CD4-positive, alpha-beta T cell treated with Interleukin-4 for 1 hour (primary cell): Measurements from ENCODE around the gene HERC4.
A peak's percentile ranks its signal among the peaks of the same experiment; 100 is the strongest.
"Not testable (repeated sequence)": the region's sequence is repeated elsewhere in the genome, so short reads cannot be mapped to it uniquely, and the experiment has no call there.

Experiments
- DNase-seq, 2 donors: peaks; one replicate each; pipeline ENCODE4 v3.0.0-alpha.2; 2020 to 2022

Gene HERC4

GRCh38 chr10:68043030-68043429 is 32.1 kb downstream of the HERC4 start:
- no peak for DNase-seq

- no peak for DNase-seq
Observed at GRCh38 chr10:68032113-68032512, 43.0 kb downstream of the HERC4 start.

- no peak for DNase-seq
Observed at GRCh38 chr10:68027429-68027828, 47.7 kb downstream of the HERC4 start.

GRCh38 chr10:68023292-68023691 is 51.8 kb downstream of the HERC4 start:
- no peak for DNase-seq

- DNase-seq = not testable (repeated sequence)
Observed at GRCh38 chr10:68022324-68022723, 52.8 kb downstream of the HERC4 start.

GRCh38 chr10:68016519-68016918 is 58.6 kb downstream of the HERC4 start:
- DNase-seq = peak in 1 of 2 donors; percentile 13

GRCh38 chr10:68010426-68010940 is 64.6 kb downstream of the HERC4 start:
- no peak for DNase-seq

GRCh38 chr10:68007356-68007755 is 67.7 kb downstream of the HERC4 start:
- DNase-seq = no peak

GRCh38 chr10:68001539-68001938 is 73.5 kb downstream of the HERC4 start:
- no peak for DNase-seq

GRCh38 chr10:68001000-68001399 is 74.1 kb downstream of the HERC4 start:
- DNase-seq = no peak

- no peak for DNase-seq
Observed at GRCh38 chr10:67990093-67990492, 85.0 kb downstream of the HERC4 start.

GRCh38 chr10:67988606-67989005 is 86.5 kb downstream of the HERC4 start:
- DNase-seq = no peak

- DNase-seq = not testable (repeated sequence)
Observed at GRCh38 chr10:67982603-67983002, 92.5 kb downstream of the HERC4 start.

- no peak for DNase-seq
Observed at GRCh38 chr10:67978749-67979148, 96.3 kb downstream of the HERC4 start.

GRCh38 chr10:67977251-67977650 is 97.8 kb downstream of the HERC4 start:
- no peak for DNase-seq

- DNase-seq = no peak
Observed at GRCh38 chr10:67976292-67977245, 98.5 kb downstream of the HERC4 start.

- no peak for DNase-seq
Observed at GRCh38 chr10:67975871-67976270, 99.2 kb downstream of the HERC4 start.

- no peak for DNase-seq
Observed at GRCh38 chr10:67971311-67971710, 103.8 kb downstream of the HERC4 start.

GRCh38 chr10:67969875-67970274 is 105.2 kb downstream of the HERC4 start:
- no peak for DNase-seq

GRCh38 chr10:67966035-67966434 is 109.0 kb downstream of the HERC4 start:
- DNase-seq = not testable (repeated sequence)

GRCh38 chr10:67965456-67965855 is 109.6 kb downstream of the HERC4 start:
- no peak for DNase-seq

- no peak for DNase-seq
Observed at GRCh38 chr10:67959839-67960476, 115.1 kb downstream of the HERC4 start.

- DNase-seq = no peak
Observed at GRCh38 chr10:67955614-67956013, 119.5 kb downstream of the HERC4 start.

GRCh38 chr10:67943917-67944316 is 131.2 kb downstream of the HERC4 start:
- no peak for DNase-seq
